ENCODE measurements around the gene NUDT3.

- TF ChIP-seq, protein P1, sequence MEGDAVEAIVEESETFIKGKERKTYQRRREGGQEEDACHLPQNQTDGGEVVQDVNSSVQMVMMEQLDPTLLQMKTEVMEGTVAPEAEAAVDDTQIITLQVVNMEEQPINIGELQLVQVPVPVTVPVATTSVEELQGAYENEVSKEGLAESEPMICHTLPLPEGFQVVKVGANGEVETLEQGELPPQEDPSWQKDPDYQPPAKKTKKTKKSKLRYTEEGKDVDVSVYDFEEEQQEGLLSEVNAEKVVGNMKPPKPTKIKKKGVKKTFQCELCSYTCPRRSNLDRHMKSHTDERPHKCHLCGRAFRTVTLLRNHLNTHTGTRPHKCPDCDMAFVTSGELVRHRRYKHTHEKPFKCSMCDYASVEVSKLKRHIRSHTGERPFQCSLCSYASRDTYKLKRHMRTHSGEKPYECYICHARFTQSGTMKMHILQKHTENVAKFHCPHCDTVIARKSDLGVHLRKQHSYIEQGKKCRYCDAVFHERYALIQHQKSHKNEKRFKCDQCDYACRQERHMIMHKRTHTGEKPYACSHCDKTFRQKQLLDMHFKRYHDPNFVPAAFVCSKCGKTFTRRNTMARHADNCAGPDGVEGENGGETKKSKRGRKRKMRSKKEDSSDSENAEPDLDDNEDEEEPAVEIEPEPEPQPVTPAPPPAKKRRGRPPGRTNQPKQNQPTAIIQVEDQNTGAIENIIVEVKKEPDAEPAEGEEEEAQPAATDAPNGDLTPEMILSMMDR (IDR thresholded peaks at IDR 0.05): no peak
- no peak for TF ChIP-seq POLR2AphosphoS5 (IDR thresholded peaks at IDR 0.05; ENCODE audit: low read depth, low read length)
- TF ChIP-seq CHD2 (IDR thresholded peaks at IDR 0.05; ENCODE audit: low read length, partially characterized antibody): no peak
- no peak for TF ChIP-seq EZH2phosphoT487 (IDR thresholded peaks at IDR 0.05; ENCODE audit: borderline replicate concordance, low read depth)
- no peak for TF ChIP-seq REST (IDR thresholded peaks at IDR 0.05; ENCODE audit: low read depth, low read length)
- TF ChIP-seq YY1 (IDR thresholded peaks at IDR 0.05; ENCODE audit: low read depth): no peak
Measured at GRCh38 chr6:34332251-34333198, 59.9 kb downstream of the NUDT3 start.
